ENCODE data around the gene SPATA12. TPM values are rescaled to one million over a fixed set of nuclear protein-coding genes. Genes with fewer than 3 reads are reported as not detected.

The SPATA12 gene
- polyA plus RNA-seq, 1 experiment: not detected

DNA sequence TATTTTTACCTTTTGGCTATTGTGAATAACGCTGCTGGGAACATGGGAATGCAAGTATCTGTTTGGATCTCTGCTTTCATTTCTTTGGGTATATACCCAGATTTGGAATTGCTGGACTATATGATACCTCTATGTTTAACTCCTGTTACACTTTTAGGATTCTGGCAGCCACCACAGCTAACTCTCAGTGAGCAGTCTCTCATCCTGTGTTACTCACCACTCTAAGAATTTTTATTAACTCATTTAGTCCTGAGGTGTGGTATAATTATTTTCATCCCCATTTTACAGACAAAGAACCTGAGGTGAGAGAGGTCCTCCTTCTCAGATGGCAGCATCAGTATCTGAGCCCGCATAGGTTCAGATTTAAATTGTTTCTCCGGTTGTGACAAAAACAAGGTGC, 1.1 kb downstream of the SPATA12 start:
- TF ChIP-seq, protein P1, sequence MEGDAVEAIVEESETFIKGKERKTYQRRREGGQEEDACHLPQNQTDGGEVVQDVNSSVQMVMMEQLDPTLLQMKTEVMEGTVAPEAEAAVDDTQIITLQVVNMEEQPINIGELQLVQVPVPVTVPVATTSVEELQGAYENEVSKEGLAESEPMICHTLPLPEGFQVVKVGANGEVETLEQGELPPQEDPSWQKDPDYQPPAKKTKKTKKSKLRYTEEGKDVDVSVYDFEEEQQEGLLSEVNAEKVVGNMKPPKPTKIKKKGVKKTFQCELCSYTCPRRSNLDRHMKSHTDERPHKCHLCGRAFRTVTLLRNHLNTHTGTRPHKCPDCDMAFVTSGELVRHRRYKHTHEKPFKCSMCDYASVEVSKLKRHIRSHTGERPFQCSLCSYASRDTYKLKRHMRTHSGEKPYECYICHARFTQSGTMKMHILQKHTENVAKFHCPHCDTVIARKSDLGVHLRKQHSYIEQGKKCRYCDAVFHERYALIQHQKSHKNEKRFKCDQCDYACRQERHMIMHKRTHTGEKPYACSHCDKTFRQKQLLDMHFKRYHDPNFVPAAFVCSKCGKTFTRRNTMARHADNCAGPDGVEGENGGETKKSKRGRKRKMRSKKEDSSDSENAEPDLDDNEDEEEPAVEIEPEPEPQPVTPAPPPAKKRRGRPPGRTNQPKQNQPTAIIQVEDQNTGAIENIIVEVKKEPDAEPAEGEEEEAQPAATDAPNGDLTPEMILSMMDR (IDR thresholded peaks at IDR 0.05; ENCODE audit: insufficient read depth, low read depth, low read length): no peak
- Histone ChIP-seq H3K27me3 (ENCODE audit: control insufficient read depth, insufficient read depth, low read length) (no peaks in the 10 kb centered on the region), H3K36me3 (ENCODE audit: control insufficient read depth, insufficient read depth, low read length) (no peaks in the 10 kb centered on the region), H3K4me3 (ENCODE audit: low read depth, low read length) (no peak overlapping the region)
- ChIA-PET POLR2A (no interaction called here), CTCF (interaction anchor here (1.4 kb wide), 1 partner anchor 66 kb away, joined by 5 read pairs; no protein-coding TSS in a partner anchor)
- DNase-seq (ENCODE audit: low read depth): no peak

DNA sequence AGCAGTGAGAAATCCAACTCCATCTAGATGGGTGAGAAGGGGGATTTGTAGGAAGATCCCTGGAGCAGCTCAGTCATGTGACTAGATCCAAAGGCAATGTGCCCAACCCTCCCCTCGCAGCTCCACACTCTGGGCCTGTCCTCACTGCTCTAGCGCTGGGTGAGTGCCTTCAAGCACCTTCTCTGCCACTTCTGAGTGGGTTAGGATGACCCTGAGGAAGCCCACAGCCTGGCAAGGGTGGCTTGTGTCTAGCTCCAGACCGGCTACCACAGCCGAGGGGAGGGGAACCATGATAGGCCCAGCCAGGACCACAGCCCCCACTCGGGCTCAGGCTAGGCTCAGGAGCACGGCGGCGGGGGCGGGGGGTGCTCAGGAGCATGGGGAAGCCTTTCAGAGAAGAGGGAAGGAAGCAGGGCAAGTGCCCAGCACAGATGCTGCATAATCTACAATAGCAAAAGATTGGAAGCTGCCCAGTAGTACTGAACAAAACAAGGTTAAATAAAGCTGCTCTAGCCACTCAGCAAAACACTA, 1.7 kb downstream of the SPATA12 start:
- Histone ChIP-seq H3K36me3 (ENCODE audit: control insufficient read depth, insufficient read depth, low read length) (no peaks in the 10 kb centered on the region), H3K4me3 (ENCODE audit: low read depth, low read length) (no peak overlapping the region), H3K27me3 (ENCODE audit: control insufficient read depth, insufficient read depth, low read length) (no peaks in the 10 kb centered on the region)
- ChIA-PET POLR2A (no interaction called here), CTCF (interaction anchor here (0.8 to 1.4 kb wide), 2 partner anchors 46 to 66 kb away, joined by 5 read pairs; no protein-coding TSS in a partner anchor)
- DNase-seq (ENCODE audit: low read depth): no peak
- TF ChIP-seq, protein P1 (IDR thresholded peaks at IDR 0.05; ENCODE audit: insufficient read depth, low read depth, low read length): no peak

DNA sequence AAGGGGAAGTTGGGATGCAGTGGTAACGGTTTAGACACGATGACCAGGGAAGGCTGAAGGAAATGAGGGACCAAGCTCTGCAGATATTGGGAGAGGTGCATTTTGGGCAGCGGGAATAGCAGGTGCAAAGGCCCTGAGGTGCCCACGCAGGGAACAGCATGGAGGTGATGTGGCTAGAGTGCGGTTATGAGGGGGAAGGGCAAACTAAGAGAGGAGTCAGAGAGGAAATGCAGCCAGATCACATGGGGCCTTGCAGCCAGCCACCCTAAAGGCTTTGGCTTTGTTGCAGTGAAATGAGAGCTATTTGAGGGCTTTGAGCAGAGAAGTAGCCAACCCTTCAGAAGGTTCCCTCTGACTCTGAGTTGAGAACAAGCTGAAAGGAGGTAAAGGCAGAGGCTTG, 2.6 kb downstream of the SPATA12 start:
- Histone ChIP-seq H3K4me3 (ENCODE audit: low read depth, low read length) (no peak overlapping the region), H3K36me3 (ENCODE audit: control insufficient read depth, insufficient read depth, low read length) (no peaks in the 10 kb centered on the region), H3K27me3 (ENCODE audit: control insufficient read depth, insufficient read depth, low read length) (no peaks in the 10 kb centered on the region)
- ChIA-PET CTCF (interaction anchor here (0.8 to 1.4 kb wide), 2 partner anchors 47 to 67 kb away, joined by 5 read pairs; no protein-coding TSS in a partner anchor), POLR2A (no interaction called here)
- no peak for DNase-seq (ENCODE audit: low read depth)
- TF ChIP-seq, protein P1 (IDR thresholded peaks at IDR 0.05; ENCODE audit: insufficient read depth, low read depth, low read length): no peak

DNA sequence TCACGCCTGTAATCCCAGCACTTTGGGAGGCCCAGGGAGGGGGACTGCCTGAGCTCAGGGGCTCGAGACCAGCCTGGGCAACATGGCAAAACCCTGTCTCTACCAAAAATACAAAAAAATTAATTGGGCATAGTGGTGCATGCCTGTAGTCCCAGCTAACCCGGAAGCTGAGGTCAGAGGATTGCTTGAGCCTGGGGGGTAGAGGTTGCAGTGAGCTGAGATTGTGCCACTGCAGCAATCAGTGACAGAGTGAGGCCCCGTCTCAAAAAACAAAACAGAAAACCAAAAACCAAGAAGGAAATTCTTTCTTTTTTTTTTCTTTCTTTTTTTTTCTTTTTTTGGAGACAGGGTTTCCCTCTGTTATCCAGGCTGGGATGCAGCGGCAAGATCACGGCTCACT, 3.5 kb downstream of the SPATA12 start:
- TF ChIP-seq, protein P1 (IDR thresholded peaks at IDR 0.05; ENCODE audit: insufficient read depth, low read depth, low read length): no peak
- Histone ChIP-seq H3K36me3 (ENCODE audit: control insufficient read depth, insufficient read depth, low read length) (no peaks in the 10 kb centered on the region), H3K4me3 (ENCODE audit: low read depth, low read length) (no peak overlapping the region), H3K27me3 (ENCODE audit: control insufficient read depth, insufficient read depth, low read length) (no peaks in the 10 kb centered on the region)
- ChIA-PET POLR2A (no interaction called here), CTCF (no interaction called here)
- no peak for DNase-seq (ENCODE audit: low read depth)

DNA sequence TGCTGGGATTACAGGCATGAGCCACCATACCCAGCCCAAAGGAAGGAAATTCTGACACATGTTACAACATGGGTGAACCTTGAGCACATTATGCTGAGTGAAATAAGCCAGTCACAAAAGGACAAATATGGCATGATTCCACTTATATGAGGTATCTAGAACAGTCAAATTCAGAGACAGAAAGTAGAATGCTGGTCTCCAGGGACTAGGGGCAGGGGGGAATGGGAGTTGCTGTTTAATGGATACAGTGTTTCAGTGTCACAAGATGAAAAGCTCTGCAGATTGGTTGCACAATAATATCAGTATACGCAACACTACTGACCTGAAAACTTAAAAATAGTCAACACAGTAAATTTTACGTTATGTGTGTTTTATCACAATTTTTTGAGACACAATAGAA, 4.1 kb downstream of the SPATA12 start:
- Histone ChIP-seq H3K27me3 (ENCODE audit: control insufficient read depth, insufficient read depth, low read length) (no peaks in the 10 kb centered on the region), H3K36me3 (ENCODE audit: control insufficient read depth, insufficient read depth, low read length) (no peaks in the 10 kb centered on the region), H3K4me3 (ENCODE audit: low read depth, low read length) (no peak overlapping the region)
- no peak for DNase-seq (ENCODE audit: low read depth)
- ChIA-PET CTCF (no interaction called here), POLR2A (interaction anchor here (0.7 kb wide), 1 partner anchor 10 kb away, joined by 4 read pairs; no protein-coding TSS in a partner anchor)
- TF ChIP-seq, protein P1 (IDR thresholded peaks at IDR 0.05; ENCODE audit: insufficient read depth, low read depth, low read length): no peak

All from BJ (cell line).